HepG2 (cell line): Measurements from ENCODE around the gene KCTD8. TPM values are rescaled to one million over a fixed set of nuclear protein-coding genes. Genes with fewer than 3 reads are reported as not detected.

Experiments
- ATAC-seq: fragments of 200-7000 bp; cut with Tn5 transposase; 3 replicates; pipeline ENCODE4 v1.9.1; 2020; ENCODE audit warnings: mild to moderate bottlenecking, moderate library complexity
- BruUV-seq: library from RNA; stranded (reverse); fragments of 400-500 nt; replicated peaks from 2 replicates; lab custom pipeline; 2021; lab: Mats Ljungman, UMichigan
- CTCF ChIA-PET: fragments of 300-600 bp; formaldehyde crosslinking; extraction: SDS; loops from one replicate; lab custom pipeline; 2021; ENCODE audit warnings: low total read pairs, inconsistent platforms, low intra/inter-chr PET ratio; lab: Yijun Ruan, JAX
- POLR2A ChIA-PET: fragments of 350-600 bp; sonication (Branson Sonifier 250); formaldehyde crosslinking; loops from one replicate; lab custom pipeline; 2020; ENCODE audit warnings: antibody characterized with exemption, inconsistent platforms; lab: Yijun Ruan, JAX
- DNase-seq: peaks from one replicate; pipeline ENCODE4 v3.0.0-alpha.2; 2015; ENCODE audit warnings: low spot score
- FAIRE-seq: peaks from 3 replicates; lab custom pipeline; 2011; peaks lifted over from hg19 to GRCh38; lab: Jason Lieb, UNC
- H2AFZ ChIP-seq: one replicate; pipeline ENCODE4 v1.6.1; 2011; ENCODE audit warnings: low read length, inconsistent platforms
- H3K27ac ChIP-seq: fragments of 300-600 bp; 3 replicates; pipeline ENCODE4 v1.8.0; 2011; ENCODE audit warnings: mixed run types, mild to moderate bottlenecking, mixed read lengths, low read length, inconsistent platforms; ENCODE audit not compliant: insufficient read depth; ENCODE audit errors: extremely low read length
- H3K27me3 ChIP-seq, 2 experiments: fragments of 200-600 bp in 1 of 2; 2 replicates in 1 of 2; 3 replicates in 1 of 2; pipeline versions ENCODE4 v1.6.0 to v1.8.0; 2011; ENCODE audit warnings: low read length in 2 of 2, mild to moderate bottlenecking in 2 of 2, moderate library complexity in 2 of 2, inconsistent platforms in 1 of 2; ENCODE audit not compliant: insufficient read depth in 2 of 2, control insufficient read depth in 1 of 2
- H3K36me3 ChIP-seq, 2 experiments: fragments of 200-600 bp in 1 of 2; replicated peaks in 1 of 2; 2 replicates in 1 of 2; 3 replicates in 1 of 2; pipeline versions ENCODE4 v1.5.1 to v1.8.0; 2011; ENCODE audit warnings: low read length in 2 of 2, inconsistent platforms in 1 of 2; ENCODE audit not compliant: insufficient read depth in 2 of 2, control insufficient read depth in 1 of 2
- H3K4me1 ChIP-seq: 2 replicates; pipeline ENCODE4 v1.5.1; 2012; ENCODE audit warnings: low read length, inconsistent platforms; ENCODE audit not compliant: insufficient read depth
- H3K4me2 ChIP-seq: 2 replicates; pipeline ENCODE4 v1.6.0; 2011; ENCODE audit warnings: low read depth, low read length, inconsistent platforms
- H3K4me3 ChIP-seq, 3 experiments: fragments of 200-600 bp in 1 of 3; sonication (generic), shearing (Covaris generic) in 1 of 3; replicated peaks in 1 of 3; 2 replicates each; pipeline ENCODE4 v1.5.1; 2011 to 2016; ENCODE audit warnings: low read length in 3 of 3, inconsistent platforms in 2 of 3, low read depth in 2 of 3, mild to moderate bottlenecking in 2 of 3, control low read depth in 1 of 3, mixed read lengths in 1 of 3; ENCODE audit not compliant: insufficient read depth in 1 of 3
- H3K79me2 ChIP-seq: one replicate; pipeline ENCODE4 v1.6.1; 2011; ENCODE audit warnings: low read length, inconsistent platforms; ENCODE audit not compliant: insufficient read depth
- H3K9ac ChIP-seq: 2 replicates; pipeline ENCODE4 v1.6.0; 2011; ENCODE audit warnings: mild to moderate bottlenecking, low read depth, low read length, inconsistent platforms; ENCODE audit not compliant: insufficient read depth
- H3K9me3 ChIP-seq: 2 replicates; pipeline ENCODE4 v1.5.1; 2012; ENCODE audit warnings: mild to moderate bottlenecking, low read length
- H4K20me1 ChIP-seq: 2 replicates; pipeline ENCODE4 v1.6.0; 2011; ENCODE audit warnings: inconsistent platforms, mild to moderate bottlenecking, low read length, moderate library complexity; ENCODE audit not compliant: insufficient read depth
- BCL6 ChIP-seq: IDR thresholded peaks from 2 replicates; pipeline ENCODE4 v1.6.1; 2016; ENCODE audit warnings: missing genetic modification reagents, missing compliant biosample characterization
- DPF2 ChIP-seq: sonication (generic); formaldehyde crosslinking; IDR thresholded peaks from 2 replicates; pipeline ENCODE4 v1.4.0; 2020; ENCODE audit warnings: mild to moderate bottlenecking, low read depth, missing genetic modification reagents, borderline replicate concordance
- HDAC2 ChIP-seq: sonication (generic); formaldehyde crosslinking; IDR thresholded peaks from 2 replicates; pipeline ENCODE4 v1.4.0; 2020; ENCODE audit warnings: missing genetic modification reagents
- SP4 ChIP-seq: sonication (generic); formaldehyde crosslinking; IDR thresholded peaks from 2 replicates; pipeline ENCODE4 v1.8.1; 2023; ENCODE audit warnings: mild to moderate bottlenecking, missing genetic modification reagents
- ZNF280D ChIP-seq: sonication (generic); formaldehyde crosslinking; IDR thresholded peaks from 2 replicates; pipeline ENCODE4 v1.5.1; 2020; ENCODE audit warnings: mild to moderate bottlenecking, missing genetic modification reagents
- ZNF878 ChIP-seq: sonication (generic); formaldehyde crosslinking; IDR thresholded peaks from 2 replicates; pipeline ENCODE4 v1.8.1; 2023; ENCODE audit warnings: mild to moderate bottlenecking, missing genetic modification reagents, moderate library complexity
- ZSCAN31 ChIP-seq: sonication (generic); formaldehyde crosslinking; IDR thresholded peaks from 2 replicates; pipeline ENCODE4 v1.5.0; 2020; ENCODE audit warnings: low read depth, mild to moderate bottlenecking, missing genetic modification reagents
- WGBS: methylation state at CpG from one replicate; pipeline ENCODE4 v1.1.6; 2017; ENCODE audit warnings: low lambda C conversion rate; 5-methylcytosine and 5-hydroxymethylcytosine counted together
- in situ Hi-C: cut with HindIII; loops from 2 replicates; pipeline ENCODE4 v1.10.0; 2017; ENCODE audit warnings: low pct_unique_long_range_greater_than_20kb; ENCODE audit not compliant: extremely low pct_ligation_motif_present
- intact Hi-C: fragments of 100-400 bp; cut with micrococcal nuclease; formaldehyde crosslinking; loops from one replicate; pipeline ENCODE4 v1.10.0; 2022; ENCODE audit not compliant: unreplicated experiment
- polyA plus RNA-seq, 8 experiments: library from polyadenylated mRNA; depleted of rRNA in 3 of 8; stranded (reverse) in 7 of 8; unstranded in 1 of 8; fragments of >200 nt; fragmentation: Illumina TruSeq in 4 of 8; extraction: Trizol in 4 of 8; gene quantifications; 2 replicates each; pipeline versions ENCODE4 v1.2.1 to v1.2.3, GENCODE V29; 2011 to 2016; ENCODE audit warnings: low read depth in 4 of 8, missing spikeins in 1 of 8, mixed read lengths in 1 of 8; ENCODE audit not compliant: insufficient read depth in 1 of 8
- total RNA-seq, 5 experiments: library from RNA; depleted of rRNA; stranded (reverse); fragments of >200 nt; fragmentation: Illumina TruSeq; extraction: Trizol; gene quantifications; 2 replicates each; pipeline ENCODE4 v1.2.3, GENCODE V29; 2016; ENCODE audit warnings: low read depth in 1 of 5
- TF ChIP-seq, protein P1 (sequence below): IDR thresholded peaks from 2 replicates; pipeline ENCODE4 v1.6.1; 2016

The KCTD8 gene
- total and polyA plus RNA-seq, 2 of the 13 experiments (the other 11 are each of a cell fraction or from before 2014, with no cell fraction given): not detected

DNA sequence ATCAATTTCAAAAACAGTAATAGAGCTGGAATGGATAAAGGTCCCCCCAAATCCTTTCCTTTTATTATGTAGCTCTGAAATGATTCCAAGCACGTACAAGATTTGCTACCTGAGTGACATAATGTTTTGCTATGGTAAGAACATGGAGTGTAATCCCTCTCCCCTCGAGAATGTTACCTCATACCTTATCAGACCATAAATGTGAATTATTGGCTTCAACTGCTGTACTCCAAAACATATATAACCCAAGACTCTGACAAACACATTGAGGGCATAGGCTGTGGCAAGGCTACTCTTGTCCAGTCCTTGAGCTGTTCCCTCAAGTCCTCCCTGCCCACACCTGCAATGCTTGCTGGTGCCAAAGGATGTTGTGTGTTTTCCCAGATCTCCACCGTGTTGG, 286.9 kb downstream of the KCTD8 start:
- Histone ChIP-seq H3K4me2 (no peak overlapping the region), H3K4me3 (no peak overlapping the region), H3K4me1 (no peaks in the 10 kb centered on the region), H4K20me1 (no peaks in the 10 kb centered on the region), H3K9ac (no peak overlapping the region), H3K27ac (no peak overlapping the region), H2AFZ (no peak overlapping the region), H3K79me2 (no peaks in the 10 kb centered on the region), H3K36me3 (no peaks in the 10 kb centered on the region)
- no TSS peak for BruUV-seq
- intact Hi-C loops (no loop called here), in situ Hi-C loops (no loop called here)
- CTCF ChIA-PET: no interaction called here
- FAIRE-seq: no peak
- POLR2A ChIA-PET: no interaction called here
- 0% methylated on average over 3 of the region's 3 CpGs for WGBS
- TF ChIP-seq SP4: no peak
- TF ChIP-seq ZSCAN31 (CRISPR knock-in tag): no peak
- TF ChIP-seq, protein P1, sequence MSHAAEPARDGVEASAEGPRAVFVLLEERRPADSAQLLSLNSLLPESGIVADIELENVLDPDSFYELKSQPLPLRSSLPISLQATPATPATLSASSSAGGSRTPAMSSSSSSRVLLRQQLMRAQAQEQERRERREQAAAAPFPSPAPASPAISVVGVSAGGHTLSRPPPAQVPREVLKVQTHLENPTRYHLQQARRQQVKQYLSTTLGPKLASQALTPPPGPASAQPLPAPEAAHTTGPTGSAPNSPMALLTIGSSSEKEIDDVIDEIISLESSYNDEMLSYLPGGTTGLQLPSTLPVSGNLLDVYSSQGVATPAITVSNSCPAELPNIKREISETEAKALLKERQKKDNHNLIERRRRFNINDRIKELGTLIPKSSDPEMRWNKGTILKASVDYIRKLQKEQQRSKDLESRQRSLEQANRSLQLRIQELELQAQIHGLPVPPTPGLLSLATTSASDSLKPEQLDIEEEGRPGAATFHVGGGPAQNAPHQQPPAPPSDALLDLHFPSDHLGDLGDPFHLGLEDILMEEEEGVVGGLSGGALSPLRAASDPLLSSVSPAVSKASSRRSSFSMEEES: no peak
- no peak for TF ChIP-seq ZNF878 (CRISPR knock-in tag)
- no peak for TF ChIP-seq ZNF280D
- no peak for TF ChIP-seq HDAC2 (CRISPR knock-in tag)
- TF ChIP-seq BCL6 (CRISPR knock-in tag): no peak
- TF ChIP-seq DPF2: no peak
- TF ChIP-seq, all 625 proteins: peak for 0
- H3K9me3 ChIP-seq: peaks cover 34% of the 10 kb centered on the region
- no peak for DNase-seq
- H3K27me3 ChIP-seq: no peaks in the 10 kb centered on the region
- ATAC-seq: no peak
